ENCODE measurements around the gene TMC4.

DNA sequence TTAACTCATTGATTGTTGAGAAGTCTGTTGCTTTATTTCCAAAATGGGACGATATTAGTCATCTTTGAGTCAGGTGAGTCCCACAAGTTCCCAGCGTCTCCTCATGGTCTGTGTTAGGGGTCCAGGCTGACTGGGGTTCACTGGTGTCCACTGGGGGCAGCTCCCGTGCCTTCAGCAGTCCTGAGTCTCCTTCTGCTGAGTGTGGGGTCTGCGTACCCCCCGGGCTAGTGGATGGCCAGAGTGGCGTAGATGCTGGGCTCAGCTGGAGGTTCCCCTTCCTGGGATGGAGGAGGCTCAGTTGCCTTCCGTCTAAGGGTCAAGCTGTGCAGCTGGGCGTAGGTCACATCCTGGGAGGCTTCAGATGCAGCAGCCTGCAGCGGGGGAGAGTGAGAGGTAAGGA is 43.9 kb upstream of the TMC4 start:
- TF ChIP-seq, protein P1, sequence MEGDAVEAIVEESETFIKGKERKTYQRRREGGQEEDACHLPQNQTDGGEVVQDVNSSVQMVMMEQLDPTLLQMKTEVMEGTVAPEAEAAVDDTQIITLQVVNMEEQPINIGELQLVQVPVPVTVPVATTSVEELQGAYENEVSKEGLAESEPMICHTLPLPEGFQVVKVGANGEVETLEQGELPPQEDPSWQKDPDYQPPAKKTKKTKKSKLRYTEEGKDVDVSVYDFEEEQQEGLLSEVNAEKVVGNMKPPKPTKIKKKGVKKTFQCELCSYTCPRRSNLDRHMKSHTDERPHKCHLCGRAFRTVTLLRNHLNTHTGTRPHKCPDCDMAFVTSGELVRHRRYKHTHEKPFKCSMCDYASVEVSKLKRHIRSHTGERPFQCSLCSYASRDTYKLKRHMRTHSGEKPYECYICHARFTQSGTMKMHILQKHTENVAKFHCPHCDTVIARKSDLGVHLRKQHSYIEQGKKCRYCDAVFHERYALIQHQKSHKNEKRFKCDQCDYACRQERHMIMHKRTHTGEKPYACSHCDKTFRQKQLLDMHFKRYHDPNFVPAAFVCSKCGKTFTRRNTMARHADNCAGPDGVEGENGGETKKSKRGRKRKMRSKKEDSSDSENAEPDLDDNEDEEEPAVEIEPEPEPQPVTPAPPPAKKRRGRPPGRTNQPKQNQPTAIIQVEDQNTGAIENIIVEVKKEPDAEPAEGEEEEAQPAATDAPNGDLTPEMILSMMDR (IDR thresholded peaks at IDR 0.05) = no peak
- TF ChIP-seq POLR2A (IDR thresholded peaks at IDR 0.05) (no peak), POLR2AphosphoS5 (IDR thresholded peaks at IDR 0.05) (no peak)
